GM19035 (cell line): Measurements from ENCODE around the gene CUTA.

ENCODE experiments used
- ATAC-seq: cut with Tn5 transposase; IDR thresholded peaks from one replicate; pipeline ENCODE4 v1.9.1; 2021; ENCODE audit not compliant: unreplicated experiment

Gene CUTA

GRCh38 chr6:33439956-33440648 is 22.2 kb upstream of the CUTA start:
- ATAC-seq, result no peak

GRCh38 chr6:33438978-33439594 is 21.2 kb upstream of the CUTA start:
- ATAC-seq, result no peak

GRCh38 chr6:33437666-33438065 is 19.8 kb upstream of the CUTA start:
- no peak for ATAC-seq

- no peak for ATAC-seq
These were observed 17.1 kb upstream of the CUTA start for GRCh38 chr6:33434961-33435360.

- ATAC-seq, result no peak
These were observed 15.8 kb upstream of the CUTA start for GRCh38 chr6:33433544-33434191.

- no peak for ATAC-seq
These were observed 15.2 kb upstream of the CUTA start for GRCh38 chr6:33433001-33433543.

GRCh38 chr6:33432546-33432945 is 14.6 kb upstream of the CUTA start:
- no peak for ATAC-seq

GRCh38 chr6:33431880-33432541 is 14.1 kb upstream of the CUTA start:
- ATAC-seq, result no peak

GRCh38 chr6:33430991-33431879 is 13.3 kb upstream of the CUTA start:
- ATAC-seq, result no peak

- no peak for ATAC-seq
These were observed 12.4 kb upstream of the CUTA start for GRCh38 chr6:33430334-33430733.

- no peak for ATAC-seq
These were observed 11.8 kb upstream of the CUTA start for GRCh38 chr6:33429750-33430052.

GRCh38 chr6:33428966-33429749 is 11.3 kb upstream of the CUTA start:
- ATAC-seq, result no peak

GRCh38 chr6:33428224-33428965 is 10.5 kb upstream of the CUTA start:
- ATAC-seq, result no peak

GRCh38 chr6:33427585-33428223 is 9.8 kb upstream of the CUTA start:
- no peak for ATAC-seq

- no peak for ATAC-seq
These were observed 8.9 kb upstream of the CUTA start for GRCh38 chr6:33426590-33427511.

GRCh38 chr6:33425668-33426577 is 8.0 kb upstream of the CUTA start:
- ATAC-seq, result no peak
